HL-60/S4 treated with phorbol 12-myristate 13-acetate at 8.2 ng/mL for 4 days and 3 days (cell line): ENCODE measurements around the gene SNAPC2.
"Not testable (repeated sequence)": the region's sequence is repeated elsewhere in the genome, so short reads cannot be mapped to it uniquely, and the experiment has no call there.

Source experiments
- in situ Hi-C: fragments of 300-500 bp; cut with MboI; formaldehyde crosslinking; loops from 2 replicates; pipeline ENCODE4 v1.15.0; 2022; ENCODE audit warnings: low sequenced_read_pairs

Gene SNAPC2

GRCh38 chr19:7921302-7921966 is 1.3 kb downstream of the SNAPC2 start:
- in situ Hi-C loops: no loop called here

GRCh38 chr19:7921967-7922835 is 2.1 kb downstream of the SNAPC2 start:
- in situ Hi-C loops: no loop called here

GRCh38 chr19:7922836-7923195 is 2.7 kb downstream of the SNAPC2 start:
- in situ Hi-C loops: no loop called here

GRCh38 chr19:7923295-7924191 is 3.4 kb downstream of the SNAPC2 start:
- in situ Hi-C loops: no loop called here

- in situ Hi-C loops: no loop called here
These were observed 4.1 kb downstream of the SNAPC2 start for GRCh38 chr19:7924241-7924640.

- in situ Hi-C loops: no loop called here
These were observed 4.6 kb downstream of the SNAPC2 start for GRCh38 chr19:7924651-7925170.

- in situ Hi-C loops: no loop called here
These were observed 5.2 kb downstream of the SNAPC2 start for GRCh38 chr19:7925171-7925851.

- in situ Hi-C loops: no loop called here
These were observed 6.0 kb downstream of the SNAPC2 start, which contains the start of gene CTXN1 for GRCh38 chr19:7926021-7926726. Gene CTXN1, minus strand, starts transcription at chr19:7926135. Its CDS starts 597 bp downstream, at chr19:7925538.

GRCh38 chr19:7926727-7927604 is 6.8 kb downstream of the SNAPC2 start:
- in situ Hi-C loops: no loop called here

GRCh38 chr19:7927605-7928333 is 7.6 kb downstream of the SNAPC2 start:
- in situ Hi-C loops: no loop called here

GRCh38 chr19:7928334-7928706 is 8.2 kb downstream of the SNAPC2 start:
- in situ Hi-C loops: no loop called here

GRCh38 chr19:7928741-7929701 is 8.9 kb downstream of the SNAPC2 start:
- in situ Hi-C loops: no loop called here

- in situ Hi-C loops: not testable (repeated sequence)
These were observed 9.9 kb downstream of the SNAPC2 start for GRCh38 chr19:7930030-7930429.

GRCh38 chr19:7930765-7931164 is 10.6 kb downstream of the SNAPC2 start:
- in situ Hi-C loops: no loop called here

- in situ Hi-C loops: no loop called here
These were observed 11.3 kb downstream of the SNAPC2 start for GRCh38 chr19:7931221-7932061.

GRCh38 chr19:7932276-7932929 is 12.3 kb downstream of the SNAPC2 start:
- in situ Hi-C loops: no loop called here
